Peyer's patch (tissue), 4 donors: Measurements from ENCODE around the gene ADAP1.

Experiments
- POLR2A ChIP-seq, 2 donors: fragments of 450-650 bp; IDR thresholded peaks; one replicate each; pipeline ENCODE4 v1.5.1; 2017; ENCODE audit warnings: antibody characterized with exemption in 2 of 2, mild to moderate bottlenecking in 2 of 2, moderate library complexity in 2 of 2
- TF ChIP-seq, protein P1 (sequence below), 6 experiments: fragments of 450-650 bp in 4 of 6; fragments of 200-600 bp in 2 of 6; sonication (generic) in 1 of 6; IDR thresholded peaks; one replicate each; pipeline ENCODE4 v1.5.1; 2017 to 2019; ENCODE audit warnings: antibody characterized with exemption in 6 of 6, mild to moderate bottlenecking in 3 of 6, moderate library complexity in 1 of 6

DNA sequence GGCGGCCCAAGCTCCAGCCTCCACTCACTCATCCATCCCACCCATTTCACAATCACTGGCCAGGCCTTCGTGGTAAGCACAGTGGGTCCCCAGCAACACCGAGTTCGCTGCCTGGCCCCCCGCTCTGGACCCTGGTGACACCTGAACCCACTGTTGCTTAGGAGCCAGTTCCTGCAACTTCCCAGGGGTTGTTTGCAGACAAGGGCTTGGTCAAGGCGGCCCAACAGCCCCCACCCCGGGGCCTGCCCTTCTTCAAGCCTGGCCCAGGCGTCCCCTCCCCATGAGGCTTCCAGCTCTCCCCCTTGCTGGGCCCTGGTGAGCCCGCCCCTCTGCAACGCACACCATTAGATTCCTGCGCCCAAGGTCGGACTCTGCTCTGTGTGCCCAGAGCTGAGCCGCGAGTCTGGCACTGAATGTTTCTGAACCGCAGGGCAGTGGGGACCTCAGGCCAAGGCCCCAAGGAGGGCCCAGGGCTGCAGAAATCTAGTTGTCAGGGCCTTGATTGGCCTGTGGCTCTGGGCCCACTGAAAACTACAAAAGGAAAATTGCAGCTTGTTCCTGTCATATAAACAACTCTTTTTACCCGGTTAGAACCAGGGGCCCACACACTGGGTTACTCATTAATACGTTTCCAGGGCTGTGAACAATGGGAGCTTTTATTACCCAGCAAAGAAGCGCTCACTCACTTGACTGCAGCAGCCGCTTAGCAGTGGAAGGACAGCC is 23.0 kb upstream of the ADAP1 start:
- TF ChIP-seq, protein P1, sequence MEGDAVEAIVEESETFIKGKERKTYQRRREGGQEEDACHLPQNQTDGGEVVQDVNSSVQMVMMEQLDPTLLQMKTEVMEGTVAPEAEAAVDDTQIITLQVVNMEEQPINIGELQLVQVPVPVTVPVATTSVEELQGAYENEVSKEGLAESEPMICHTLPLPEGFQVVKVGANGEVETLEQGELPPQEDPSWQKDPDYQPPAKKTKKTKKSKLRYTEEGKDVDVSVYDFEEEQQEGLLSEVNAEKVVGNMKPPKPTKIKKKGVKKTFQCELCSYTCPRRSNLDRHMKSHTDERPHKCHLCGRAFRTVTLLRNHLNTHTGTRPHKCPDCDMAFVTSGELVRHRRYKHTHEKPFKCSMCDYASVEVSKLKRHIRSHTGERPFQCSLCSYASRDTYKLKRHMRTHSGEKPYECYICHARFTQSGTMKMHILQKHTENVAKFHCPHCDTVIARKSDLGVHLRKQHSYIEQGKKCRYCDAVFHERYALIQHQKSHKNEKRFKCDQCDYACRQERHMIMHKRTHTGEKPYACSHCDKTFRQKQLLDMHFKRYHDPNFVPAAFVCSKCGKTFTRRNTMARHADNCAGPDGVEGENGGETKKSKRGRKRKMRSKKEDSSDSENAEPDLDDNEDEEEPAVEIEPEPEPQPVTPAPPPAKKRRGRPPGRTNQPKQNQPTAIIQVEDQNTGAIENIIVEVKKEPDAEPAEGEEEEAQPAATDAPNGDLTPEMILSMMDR (IDR thresholded peaks at IDR 0.05): no peak
- peak; percentile 39 to 66 for TF ChIP-seq POLR2A (IDR thresholded peaks at IDR 0.05)
